H1 (cell line): ENCODE measurements around the gene CBLB. TPM values are rescaled to one million over a fixed set of nuclear protein-coding genes. Genes with fewer than 3 reads are reported as not detected.

Experiments used
- CTCF ChIA-PET: fragments of 300-600 bp; sonication (Branson Sonifier 250); formaldehyde crosslinking; loops from one replicate; lab custom pipeline; 2021; ENCODE audit not compliant: partially characterized antibody; lab: Charles Lee
- POLR2A ChIA-PET: fragments of 300-600 bp; sonication (Branson Sonifier 250); formaldehyde crosslinking; loops from one replicate; lab custom pipeline; 2021; ENCODE audit warnings: inconsistent platforms; ENCODE audit not compliant: partially characterized antibody; lab: Charles Lee
- DNase-seq, 2 experiments: peaks; one replicate each; pipeline versions ENCODE4 v3.0.0 to v3.0.0-alpha.2; 2010 to 2022; ENCODE audit warnings: low spot score in 2 of 2, low read depth in 1 of 2, mixed read lengths in 1 of 2
- FAIRE-seq: peaks from 2 replicates; lab custom pipeline; 2011; peaks lifted over from hg19 to GRCh38; lab: Jason Lieb, UNC
- H2AFZ ChIP-seq: 2 replicates; pipeline ENCODE4 v1.8.1; 2012; ENCODE audit warnings: low read length, inconsistent platforms
- H2AK5ac ChIP-seq: 2 replicates; pipeline ENCODE4 v1.6.1; 2013; ENCODE audit warnings: low read depth, low read length
- H2BK120ac ChIP-seq: replicated peaks from 2 replicates; pipeline ENCODE3; 2013; ENCODE audit warnings: low read depth, low read length, inconsistent platforms
- H2BK12ac ChIP-seq: 2 replicates; pipeline ENCODE4 v1.6.1; 2013; ENCODE audit warnings: low read depth, low read length
- H2BK15ac ChIP-seq: 2 replicates; pipeline ENCODE4 v1.6.1; 2013; ENCODE audit warnings: low read length
- H2BK20ac ChIP-seq: 2 replicates; pipeline ENCODE4 v1.6.1; 2013; ENCODE audit warnings: low read length
- H2BK5ac ChIP-seq: 2 replicates; pipeline ENCODE4 v1.6.1; 2013; ENCODE audit warnings: low read depth, low read length
- H3K14ac ChIP-seq: 2 replicates; pipeline ENCODE4 v1.6.1; 2013; ENCODE audit warnings: inconsistent platforms; ENCODE audit not compliant: insufficient read length
- H3K18ac ChIP-seq: 2 replicates; pipeline ENCODE4 v1.6.1; 2013; ENCODE audit warnings: low read length; ENCODE audit errors: extremely low read depth
- H3K23ac ChIP-seq: 2 replicates; pipeline ENCODE4 v1.6.1; 2013; ENCODE audit warnings: inconsistent platforms; ENCODE audit not compliant: insufficient read length
- H3K23me2 ChIP-seq: 2 replicates; pipeline ENCODE4 v1.6.1; 2013; ENCODE audit warnings: low read depth, low read length
- H3K27ac ChIP-seq: 2 replicates; pipeline ENCODE4 v1.6.1; 2011; ENCODE audit warnings: low read depth, low read length, inconsistent platforms
- H3K27me3 ChIP-seq, 4 experiments: replicated peaks in 1 of 4; 1 replicate in 1 of 4; 2 replicates in 3 of 4; pipeline versions ENCODE4 v1.6.1 to v1.8.1; 2011 to 2013; ENCODE audit warnings: low read length in 3 of 4, mild to moderate bottlenecking in 3 of 4, inconsistent platforms in 2 of 4, mixed read lengths in 2 of 4, moderate library complexity in 1 of 4; ENCODE audit not compliant: control insufficient read depth in 3 of 4, insufficient read depth in 3 of 4; ENCODE audit errors: extremely low read depth in 1 of 4
- H3K36me3 ChIP-seq, 4 experiments: 2 replicates each; pipeline versions ENCODE4 v1.6.1 to v1.8.1; 2011 to 2013; ENCODE audit warnings: mild to moderate bottlenecking in 4 of 4, low read length in 3 of 4, moderate library complexity in 2 of 4, control low read depth in 1 of 4, inconsistent platforms in 1 of 4; ENCODE audit not compliant: insufficient read depth in 4 of 4, control insufficient read depth in 2 of 4
- H3K4ac ChIP-seq: replicated peaks from 2 replicates; pipeline ENCODE3; 2013; ENCODE audit warnings: low read length, low read depth, mixed read lengths, inconsistent platforms; ENCODE audit not compliant: insufficient read length
- H3K4me1 ChIP-seq, 4 experiments: replicated peaks in 1 of 4; 1 replicate in 1 of 4; 2 replicates in 3 of 4; pipeline versions ENCODE4 v1.6.1 to v1.8.1; 2011 to 2013; ENCODE audit warnings: low read length in 3 of 4, inconsistent platforms in 2 of 4, mixed read lengths in 1 of 4; ENCODE audit not compliant: insufficient read depth in 4 of 4, control insufficient read depth in 3 of 4
- H3K4me2 ChIP-seq, 2 experiments: 2 replicates each; pipeline versions ENCODE4 v1.6.1 to v1.8.1; 2011 to 2013; ENCODE audit warnings: low read depth in 2 of 2, low read length in 2 of 2, control low read depth in 1 of 2, inconsistent platforms in 1 of 2, mild to moderate bottlenecking in 1 of 2; ENCODE audit not compliant: insufficient read depth in 1 of 2
- H3K4me3 ChIP-seq, 4 experiments: fragments of 200-600, 300-600 bp in 1 of 4; sonication (generic), shearing (Covaris generic), sonication (Bioruptor Twin) in 1 of 4; 2 replicates each; pipeline versions ENCODE4 v1.5.1 to v1.8.1; 2011 to 2016; ENCODE audit warnings: low read length in 4 of 4, low read depth in 3 of 4, control low read depth in 2 of 4, inconsistent platforms in 2 of 4, mild to moderate bottlenecking in 2 of 4, mixed read lengths in 1 of 4, moderate library complexity in 1 of 4; ENCODE audit not compliant: insufficient read depth in 2 of 4; ENCODE audit errors: extremely low read depth in 1 of 4
- H3K56ac ChIP-seq: replicated peaks from 2 replicates; pipeline ENCODE3; 2013; ENCODE audit warnings: low read depth, mild to moderate bottlenecking, mixed read lengths, low read length, inconsistent platforms; ENCODE audit not compliant: insufficient read length
- H3K79me1 ChIP-seq: 2 replicates; pipeline ENCODE4 v1.6.1; 2013; ENCODE audit warnings: low read depth, low read length, control low read depth
- H3K79me2 ChIP-seq, 2 experiments: 2 replicates each; pipeline versions ENCODE4 v1.6.1 to v1.8.1; 2012 to 2013; ENCODE audit warnings: low read length in 2 of 2, mild to moderate bottlenecking in 2 of 2, inconsistent platforms in 1 of 2; ENCODE audit not compliant: insufficient read depth in 2 of 2, control insufficient read depth in 1 of 2
- H3K9ac ChIP-seq, 4 experiments: replicated peaks in 1 of 4; 1 replicate in 1 of 4; 2 replicates in 3 of 4; pipeline versions ENCODE4 v1.6.1 to v1.8.1; 2011 to 2013; ENCODE audit warnings: low read depth in 3 of 4, low read length in 3 of 4, control low read depth in 2 of 4, mild to moderate bottlenecking in 2 of 4, moderate library complexity in 2 of 4, inconsistent platforms in 1 of 4; ENCODE audit errors: extremely low read depth in 1 of 4
- H3K9me3 ChIP-seq, 2 experiments: 2 replicates each; pipeline versions ENCODE4 v1.6.1 to v1.8.1; 2012 to 2013; ENCODE audit warnings: mild to moderate bottlenecking in 2 of 2, moderate library complexity in 2 of 2, control low read depth in 1 of 2, inconsistent platforms in 1 of 2, low read depth in 1 of 2, low read length in 1 of 2, mixed read lengths in 1 of 2; ENCODE audit not compliant: insufficient read depth in 2 of 2
- H4K20me1 ChIP-seq, 2 experiments: replicated peaks in 1 of 2; 2 replicates each; pipeline versions ENCODE3 to v1.8.1; 2011 to 2013; ENCODE audit warnings: inconsistent platforms in 2 of 2, low read length in 2 of 2, mild to moderate bottlenecking in 1 of 2; ENCODE audit not compliant: insufficient read depth in 2 of 2, control insufficient read depth in 1 of 2
- H4K5ac ChIP-seq: 2 replicates; pipeline ENCODE4 v1.6.1; 2013; ENCODE audit warnings: low read length, low read depth, mixed read lengths, inconsistent platforms; ENCODE audit not compliant: insufficient read length
- H4K8ac ChIP-seq: 2 replicates; pipeline ENCODE4 v1.8.0; 2013; ENCODE audit warnings: mild to moderate bottlenecking, moderate library complexity, low read length, inconsistent platforms; ENCODE audit not compliant: insufficient read depth; ENCODE audit errors: extremely low read depth
- H4K91ac ChIP-seq: replicated peaks from 2 replicates; pipeline ENCODE3; 2013; ENCODE audit warnings: low read length, mixed read lengths, inconsistent platforms; ENCODE audit not compliant: insufficient read length
- CEBPB ChIP-seq: IDR thresholded peaks from 2 replicates; pipeline ENCODE4 v1.6.1; 2012; ENCODE audit warnings: low read depth, low read length
- WGBS, 2 experiments: shearing (Covaris generic) in 1 of 2; methylation state at CpG; one replicate each; pipeline versions ENCODE4 v1.1.6 to v1.1.7; 2013 to 2015; ENCODE audit warnings: low lambda C conversion rate in 2 of 2, mixed read lengths in 2 of 2, inconsistent platforms in 1 of 2, low coverage in 1 of 2, missing lambda C conversion rate in 1 of 2; ENCODE audit not compliant: insufficient replicate concordance in 2 of 2, insufficient coverage in 1 of 2, insufficient read length in 1 of 2; ENCODE audit errors: extremely low coverage in 1 of 2, missing lambda C conversion rate in 1 of 2; 5-methylcytosine and 5-hydroxymethylcytosine counted together
- polyA plus RNA-seq, 7 experiments: library from polyadenylated mRNA; depleted of rRNA in 3 of 7; stranded (reverse) in 5 of 7; unstranded in 2 of 7; fragments of >200 nt in 5 of 7; fragments of 200-250 nt in 2 of 7; gene quantifications; 1 replicate in 5 of 7; 2 replicates in 1 of 7; 4 replicates in 1 of 7; pipeline versions ENCODE4 v1.2.1 to v1.2.3, GENCODE V29; 2011 to 2013; ENCODE audit warnings: missing spikeins in 2 of 7, mixed read lengths in 2 of 7
- total RNA-seq: library from RNA; stranded (reverse); fragmentation: NEBNext Ultra II Directional; extraction: Animal tissue kit (Norgen Biotek cat#: 25700); gene quantifications from 2 replicates; pipeline ENCODE4 v1.2.1, GENCODE V29; 2021

The CBLB gene
- total and polyA plus RNA-seq, 2 of the 8 experiments (the other 6 are each of a cell fraction or from before 2014, with no cell fraction given), result 14.5 to 26.0 TPM

DNA sequence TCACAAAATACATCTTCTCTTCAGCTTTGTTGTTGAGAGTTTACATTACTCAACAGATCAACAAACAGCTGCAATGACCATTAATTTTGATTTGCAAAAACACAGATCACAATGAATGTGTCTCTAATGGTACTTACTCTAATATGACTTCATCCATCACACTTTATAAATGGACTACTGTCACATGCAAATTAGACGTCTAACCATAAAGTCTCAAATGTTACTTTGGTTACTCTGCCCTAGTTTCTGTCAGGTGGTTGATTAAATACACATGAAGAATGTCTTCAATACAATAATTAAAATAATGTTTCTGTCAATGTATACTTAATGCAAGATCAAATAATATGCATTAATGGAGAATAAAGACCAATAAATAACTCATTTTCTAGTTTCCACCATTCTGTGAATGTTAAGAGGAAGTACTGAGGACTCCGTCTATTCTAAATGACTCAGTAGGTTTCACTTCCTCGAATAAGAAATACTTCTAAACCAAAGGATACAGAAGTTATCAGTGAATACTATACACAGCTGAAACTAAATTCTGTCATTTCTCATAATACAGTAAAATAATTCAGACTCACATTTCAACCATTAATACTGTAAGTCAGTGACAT, 145.8 kb downstream of the CBLB start:
- Histone ChIP-seq H2AFZ (no peak overlapping the region), H3K23me2 (no peaks in the 10 kb centered on the region), H3K27me3 (no peaks in the 10 kb centered on the region), H3K4me3 (no peak overlapping the region), H3K14ac (no peak overlapping the region), H3K27ac (no peak overlapping the region), H3K56ac (no peak overlapping the region), H2BK5ac (no peak overlapping the region), H2BK120ac (no peak overlapping the region), H4K8ac (no peak overlapping the region), H3K18ac (no peak overlapping the region), H3K9me3 (no peaks in the 10 kb centered on the region), H4K20me1 (no peaks in the 10 kb centered on the region), H3K4ac (no peak overlapping the region), H3K79me2 (no peaks in the 10 kb centered on the region), H3K4me2 (no peak overlapping the region), H2BK15ac (no peak overlapping the region), H2BK20ac (no peak overlapping the region), H3K79me1 (no peaks in the 10 kb centered on the region), H3K4me1 (no peaks in the 10 kb centered on the region), H2AK5ac (no peak overlapping the region), H3K36me3 (peaks cover 0 to 16% (median 5%) of the 10 kb centered on the region in 4 experiments; a peak in 2 of 8 replicates), H3K23ac (no peak overlapping the region), H3K9ac (no peak overlapping the region), H4K5ac (no peak overlapping the region), H4K91ac (no peak overlapping the region), H2BK12ac (no peak overlapping the region)
- FAIRE-seq, result no peak
- WGBS, 2 experiments, result 87% methylated on average over 3 of the region's 3 CpGs; no CpG with 5 or more reads in 1 of the 2 experiments
- ChIA-PET POLR2A (no interaction called here), CTCF (no interaction called here)
- no peak for DNase-seq
- TF ChIP-seq CEBPB, result no peak
